IPS DF 4.7 (cell line): ENCODE measurements around the gene PDCD1.
"Not testable (repeated sequence)": the region's sequence is repeated elsewhere in the genome, so short reads cannot be mapped to it uniquely, and the experiment has no call there.

Experiments
- DNase-seq: peaks from one replicate; pipeline ENCODE4 v3.0.0-alpha.2; 2013; ENCODE audit warnings: low spot score; ENCODE audit errors: extremely low read depth

Gene PDCD1

DNA sequence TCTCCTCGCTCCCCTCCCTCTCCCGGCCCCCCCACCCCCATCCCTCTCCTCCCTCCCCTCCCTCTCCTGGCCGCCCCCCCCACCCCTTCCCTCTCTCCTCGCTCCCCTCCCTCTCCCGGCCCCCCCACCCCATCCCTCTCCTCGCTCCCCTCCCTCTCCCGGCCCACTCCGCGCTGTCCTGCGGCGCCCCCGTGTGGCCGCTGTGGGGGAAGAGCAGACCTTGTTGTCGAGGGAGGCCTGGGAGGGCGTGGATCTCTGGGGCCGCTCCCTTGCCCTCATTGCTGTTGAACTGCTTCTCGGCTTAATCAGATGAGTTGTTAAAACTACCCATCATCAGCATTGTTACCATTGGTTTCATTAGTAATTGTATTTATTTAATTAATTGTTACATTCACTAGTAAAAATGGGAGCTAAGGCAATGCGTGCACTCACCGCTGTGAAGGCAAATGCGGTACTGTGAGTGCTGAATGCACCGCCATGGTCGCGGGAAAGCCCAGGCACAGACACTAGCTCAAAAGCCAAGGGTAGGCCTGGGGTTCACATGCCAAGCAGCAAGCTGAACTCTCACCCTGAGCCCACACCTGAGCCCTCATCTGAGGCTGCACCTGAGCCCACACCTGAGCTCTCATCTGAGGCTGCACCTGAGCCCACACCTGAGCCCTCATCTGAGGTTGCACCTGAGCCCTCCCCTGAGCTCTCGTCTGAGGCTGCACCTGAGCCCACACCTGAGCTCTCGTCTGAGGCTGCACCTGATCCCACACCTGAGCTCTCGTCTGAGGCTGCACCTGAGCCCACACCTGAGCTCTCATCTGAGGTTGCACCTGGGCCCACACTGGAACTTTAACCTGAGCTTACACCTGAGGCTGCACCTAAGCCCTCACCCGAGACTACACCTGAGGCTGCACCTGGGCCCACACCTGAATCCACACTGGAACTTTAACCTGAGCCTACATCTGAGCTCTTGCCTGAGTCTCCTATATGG, 19.6 kb upstream of the PDCD1 start:
- DNase-seq, result no peak

DNA sequence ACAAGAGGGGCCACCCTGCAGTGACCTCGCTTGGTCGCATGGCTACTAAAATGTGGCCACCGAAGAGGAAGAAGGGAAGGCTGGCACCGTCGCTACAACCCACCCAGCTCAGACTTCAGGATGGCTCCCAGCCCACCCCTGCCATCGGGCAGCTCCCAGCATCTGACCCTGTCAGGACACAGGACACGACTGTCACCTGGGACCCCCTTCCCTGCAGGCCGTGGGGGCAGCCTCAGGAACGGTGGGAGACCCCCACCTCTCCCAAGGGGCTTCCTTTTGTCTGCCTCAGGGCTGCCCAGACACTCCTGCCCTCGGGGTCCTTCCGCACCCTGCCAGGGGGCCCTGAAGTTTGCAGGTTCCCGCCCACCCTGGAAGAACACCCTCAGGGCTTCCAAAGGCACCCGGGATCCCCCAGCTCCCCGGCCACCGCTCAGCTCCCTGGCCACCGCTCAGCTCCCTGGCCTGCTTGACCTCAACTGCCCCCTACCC, 18.5 kb upstream of the PDCD1 start:
- DNase-seq, result no peak

DNA sequence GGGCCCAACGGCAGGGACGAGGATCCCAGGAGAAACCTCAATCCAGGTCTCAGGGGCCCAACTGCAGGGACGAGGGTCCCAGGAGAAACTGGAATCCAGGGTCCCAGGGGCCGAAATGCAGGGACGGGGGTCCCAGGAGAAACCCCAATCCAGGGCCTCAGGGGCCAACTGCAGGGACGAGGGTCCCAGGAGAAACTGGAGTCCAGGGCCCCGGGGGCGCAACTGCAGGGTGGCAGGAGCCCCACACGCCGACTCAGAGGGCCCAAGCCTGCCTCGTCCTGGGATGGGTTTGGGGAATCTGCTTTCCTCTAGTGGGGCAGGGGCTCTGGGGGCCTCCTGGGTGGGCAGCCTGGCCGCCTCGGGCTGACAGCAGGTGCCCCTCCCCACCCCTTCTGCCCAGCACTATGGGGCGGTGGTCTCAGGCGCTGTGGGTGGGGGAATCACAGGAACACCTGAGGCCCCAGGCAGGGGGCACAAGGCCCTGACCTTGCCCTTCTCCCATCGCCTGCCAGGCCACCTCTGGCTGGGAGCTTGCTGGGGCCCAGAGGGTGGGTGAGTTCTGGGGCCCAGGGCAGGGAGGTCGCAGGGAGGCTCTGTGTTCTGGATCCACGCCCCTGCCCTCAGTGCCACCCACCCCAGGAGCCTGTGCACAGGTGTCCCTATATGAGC, 18.0 kb upstream of the PDCD1 start:
- DNase-seq, result no peak

DNA sequence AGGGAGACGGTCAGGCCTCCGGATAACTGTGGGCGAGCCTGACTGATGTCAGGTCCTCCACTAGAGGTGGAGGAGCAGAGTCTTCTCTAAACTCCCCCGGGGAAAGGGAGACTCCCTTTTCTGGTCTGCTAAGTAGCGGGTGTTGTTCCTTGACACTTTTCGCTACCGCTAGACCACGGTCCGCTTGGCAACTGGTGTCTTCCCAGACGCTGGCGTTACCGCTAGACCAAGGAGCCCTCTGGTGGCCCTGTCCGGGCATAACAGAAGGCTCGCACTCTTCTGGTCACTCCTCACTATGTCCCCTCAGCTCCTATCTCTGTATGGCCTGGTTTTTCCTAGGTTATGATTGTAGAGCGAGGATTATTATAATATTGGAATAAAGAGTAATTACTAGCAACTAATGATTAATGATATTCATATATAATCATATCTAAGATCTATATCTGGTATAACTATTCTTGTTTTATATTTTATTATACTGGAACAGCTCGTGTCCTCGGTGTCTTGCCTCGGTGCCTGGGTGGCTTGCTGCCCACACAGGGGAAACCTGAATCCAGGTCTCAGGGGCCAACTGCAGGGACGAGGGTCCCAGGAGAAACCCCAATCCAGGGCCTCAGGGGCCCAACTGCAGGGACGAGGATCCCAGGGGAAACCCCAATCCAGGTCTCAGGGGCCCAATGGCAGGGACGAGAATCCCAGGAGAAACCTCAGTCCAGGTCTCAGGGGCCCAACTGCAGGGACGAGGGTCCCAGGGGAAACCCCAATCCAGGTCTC, 17.2 kb upstream of the PDCD1 start:
- DNase-seq, result not testable (repeated sequence)

DNA sequence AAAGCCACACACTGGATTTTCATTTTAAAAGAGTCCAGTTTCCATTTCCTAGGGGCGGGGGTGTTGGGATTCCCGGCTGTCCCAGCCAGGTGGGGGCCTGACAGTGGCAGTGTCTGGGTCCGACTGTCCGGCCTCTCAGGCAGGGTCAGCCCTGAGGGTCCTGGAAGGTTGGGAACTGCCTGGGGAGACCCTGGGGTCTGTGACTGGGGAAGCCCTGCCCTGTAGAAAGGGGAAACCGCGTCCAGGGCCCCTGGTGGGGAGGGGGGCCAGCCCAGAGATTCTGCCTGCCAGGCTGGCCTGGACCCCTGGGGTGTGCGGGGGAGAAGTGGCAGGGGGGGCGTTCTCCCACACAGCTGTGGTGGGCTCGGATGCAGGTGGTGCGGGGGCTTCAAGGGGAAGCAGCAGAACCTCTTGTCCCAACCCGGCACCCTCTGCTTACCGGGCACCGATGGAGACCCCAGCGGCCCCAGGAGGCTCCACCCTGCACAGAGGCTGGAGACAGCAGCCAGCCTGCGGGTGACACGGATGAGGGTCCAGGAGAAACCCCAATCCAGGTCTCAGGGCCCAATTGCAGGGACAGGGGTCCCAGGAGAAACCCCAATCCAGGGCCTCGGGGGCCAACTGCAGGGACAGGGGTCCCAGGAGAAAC, 15.7 kb upstream of the PDCD1 start:
- no peak for DNase-seq

DNA sequence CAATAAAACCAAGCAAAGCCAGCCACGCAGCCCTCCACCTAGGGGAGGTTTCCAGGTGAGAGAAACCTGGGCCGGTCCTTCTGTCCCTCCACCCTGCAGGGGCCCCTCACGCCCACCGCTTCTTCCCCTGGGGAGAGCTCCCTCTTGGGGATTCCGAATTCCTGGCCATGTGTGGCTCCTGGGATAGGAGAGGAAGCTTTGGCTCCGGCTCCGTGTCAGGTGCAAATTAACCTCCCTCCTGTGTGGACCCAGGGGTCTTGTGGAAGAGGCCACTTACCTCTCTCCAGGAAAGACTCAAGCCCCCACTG, 15.1 kb upstream of the PDCD1 start:
- DNase-seq, result no peak

DNA sequence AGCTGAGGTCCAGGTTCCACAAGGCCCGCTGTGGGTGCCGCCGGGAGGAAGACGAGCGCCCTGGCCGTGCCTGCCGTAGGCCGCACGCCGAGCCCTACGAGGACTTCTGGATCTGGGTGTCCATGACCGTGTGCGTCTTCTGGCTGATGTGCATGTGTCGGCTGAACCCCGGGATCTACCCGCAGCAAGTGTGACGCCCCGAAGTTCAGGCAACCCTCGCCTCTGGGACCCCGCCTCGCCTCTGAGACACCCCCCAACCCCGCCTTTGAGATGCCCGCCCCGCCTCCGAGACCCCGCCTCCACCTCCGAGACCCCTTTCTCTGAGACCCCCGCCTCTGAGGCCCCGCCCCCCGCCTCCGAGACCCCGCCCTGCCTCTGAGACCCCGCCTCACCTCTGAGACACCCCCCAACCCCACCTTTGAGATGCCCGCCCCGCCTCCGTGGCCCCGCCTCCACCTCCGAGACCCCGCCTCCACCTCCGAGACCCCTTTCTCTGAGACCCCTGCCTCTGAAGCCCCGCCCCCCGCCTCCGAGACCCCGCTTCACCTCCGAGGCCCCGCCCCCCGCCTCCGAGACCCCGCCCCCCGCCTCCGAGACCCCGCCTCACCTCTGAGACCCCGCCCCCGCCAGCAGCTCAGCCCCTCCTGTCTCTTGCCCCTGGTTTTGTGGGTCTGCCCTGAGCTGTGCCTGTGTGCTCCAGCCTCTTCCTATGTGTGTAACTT, 14.5 kb upstream of the PDCD1 start:
- no peak for DNase-seq

DNA sequence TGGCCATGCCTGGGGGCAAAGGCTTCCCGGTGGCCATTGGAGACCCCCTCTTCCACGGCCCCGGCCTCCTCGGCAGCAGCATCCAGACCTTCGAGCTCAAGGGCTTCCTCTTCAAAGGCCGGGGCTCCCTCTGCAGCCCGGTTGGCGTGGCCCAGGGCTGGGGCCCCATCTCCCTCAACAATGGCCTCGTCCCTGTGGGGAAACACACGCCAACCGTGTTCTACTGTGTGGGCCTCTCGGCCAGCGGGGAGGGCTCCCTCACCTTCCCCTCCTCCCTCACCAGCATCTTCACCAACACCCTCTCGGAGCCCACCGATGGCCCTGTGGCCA, 13.6 kb upstream of the PDCD1 start:
- DNase-seq, result no peak

DNA sequence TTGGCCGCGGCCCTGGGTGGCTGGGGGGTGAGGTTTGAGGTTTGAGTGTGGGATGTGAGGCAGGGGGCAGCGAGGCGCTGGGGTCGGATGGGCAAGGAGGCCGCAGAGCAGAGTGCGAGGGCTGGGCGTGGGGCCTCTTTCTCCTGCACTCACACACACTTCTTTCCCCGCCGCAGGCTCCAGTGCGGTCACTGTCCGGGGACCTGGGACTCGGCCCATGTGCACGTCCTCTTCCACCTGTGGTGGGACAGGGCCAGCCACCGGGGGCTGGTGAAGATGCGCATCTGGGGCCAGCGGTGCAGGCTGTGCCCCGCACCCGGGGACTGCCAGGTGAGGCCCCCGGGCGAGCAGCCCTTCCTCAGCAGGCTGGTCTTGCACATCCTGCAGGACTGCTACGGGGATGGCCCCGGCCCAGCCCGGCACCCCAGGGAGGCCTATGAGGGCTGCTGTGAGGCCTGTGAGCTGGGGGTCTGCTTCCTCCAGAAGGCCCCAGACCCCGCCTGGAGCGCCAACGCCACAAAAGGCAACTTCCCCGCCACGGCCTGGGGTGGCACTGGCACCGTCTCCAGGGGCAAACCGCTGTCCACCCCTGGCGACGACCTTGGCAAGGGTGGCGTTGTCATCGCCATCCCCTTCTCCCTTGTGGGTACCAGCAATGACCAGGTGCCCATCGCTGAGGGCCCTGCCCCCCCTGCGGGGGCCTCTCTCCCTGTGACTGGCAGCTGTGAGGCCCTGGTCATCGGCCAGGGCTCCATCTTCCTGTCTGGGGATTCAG, 13.0 kb upstream of the PDCD1 start:
- DNase-seq, result no peak

DNA sequence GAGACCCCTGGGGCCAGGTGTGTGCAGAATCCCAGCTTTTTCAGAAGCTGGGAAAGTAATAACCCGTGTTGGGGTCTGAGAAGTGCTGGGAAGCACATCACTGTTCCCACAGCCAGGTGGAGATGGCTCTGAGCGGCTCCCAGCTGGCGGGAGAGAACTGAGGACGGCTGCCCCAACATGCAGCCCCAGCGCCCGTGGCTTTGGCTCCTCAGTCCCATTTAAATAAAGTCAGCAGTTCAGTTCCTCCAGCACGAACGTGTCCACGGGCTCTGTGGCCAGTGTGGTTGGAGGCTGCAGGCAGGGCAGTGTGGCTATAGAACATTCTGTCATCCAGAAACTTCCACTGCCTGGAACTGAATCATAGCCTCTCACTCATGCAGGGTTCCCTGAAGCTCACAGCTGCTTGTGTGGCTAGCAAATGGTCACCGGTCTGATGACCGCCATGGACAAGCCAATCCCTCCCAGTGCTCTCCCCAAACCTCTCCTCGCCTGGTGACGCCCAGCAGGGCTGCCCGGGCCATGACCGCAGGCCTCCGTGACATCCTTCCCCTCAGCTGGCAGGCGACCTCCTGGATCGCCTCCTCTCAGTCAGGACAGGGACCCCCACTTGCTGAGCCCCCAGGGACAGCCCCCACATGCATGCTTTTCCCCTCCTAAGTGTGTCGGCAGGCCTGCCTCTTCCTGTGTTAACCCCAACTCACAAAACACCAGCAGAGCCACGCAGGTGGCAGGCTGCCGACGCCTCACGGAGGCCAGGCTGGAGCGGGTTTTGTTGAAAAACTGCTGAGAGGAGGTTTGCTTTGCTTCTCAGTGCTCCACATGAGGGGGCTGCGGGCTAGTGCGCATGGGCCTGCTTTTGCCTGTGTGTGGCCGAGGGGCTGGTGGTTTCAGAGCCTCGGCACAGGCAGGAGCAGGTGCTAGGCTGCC, 12.2 kb upstream of the PDCD1 start:
- no peak for DNase-seq

DNA sequence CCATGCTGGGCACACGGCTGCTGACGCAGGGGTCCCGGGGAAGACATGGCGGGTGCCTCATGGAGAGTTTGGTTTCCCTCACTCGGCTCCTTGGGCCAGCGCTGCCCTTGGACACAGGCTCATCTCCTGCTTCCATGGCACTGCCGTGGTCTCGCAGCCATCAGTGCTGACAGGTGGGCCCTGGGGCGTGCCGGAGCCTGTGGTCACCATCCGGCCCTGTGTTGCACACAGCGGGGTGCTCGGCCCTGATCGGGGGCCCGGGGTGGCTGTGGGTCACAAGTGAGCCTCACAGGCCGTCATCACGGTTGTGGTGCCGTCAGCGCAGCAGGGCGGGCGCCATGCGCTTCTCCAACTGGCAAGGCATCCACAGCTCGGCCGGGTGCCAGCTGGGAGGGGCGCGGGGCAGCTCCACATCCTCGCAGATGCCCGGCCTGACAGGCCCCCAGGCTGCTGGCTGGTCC, 11.4 kb upstream of the PDCD1 start:
- DNase-seq, result no peak

DNA sequence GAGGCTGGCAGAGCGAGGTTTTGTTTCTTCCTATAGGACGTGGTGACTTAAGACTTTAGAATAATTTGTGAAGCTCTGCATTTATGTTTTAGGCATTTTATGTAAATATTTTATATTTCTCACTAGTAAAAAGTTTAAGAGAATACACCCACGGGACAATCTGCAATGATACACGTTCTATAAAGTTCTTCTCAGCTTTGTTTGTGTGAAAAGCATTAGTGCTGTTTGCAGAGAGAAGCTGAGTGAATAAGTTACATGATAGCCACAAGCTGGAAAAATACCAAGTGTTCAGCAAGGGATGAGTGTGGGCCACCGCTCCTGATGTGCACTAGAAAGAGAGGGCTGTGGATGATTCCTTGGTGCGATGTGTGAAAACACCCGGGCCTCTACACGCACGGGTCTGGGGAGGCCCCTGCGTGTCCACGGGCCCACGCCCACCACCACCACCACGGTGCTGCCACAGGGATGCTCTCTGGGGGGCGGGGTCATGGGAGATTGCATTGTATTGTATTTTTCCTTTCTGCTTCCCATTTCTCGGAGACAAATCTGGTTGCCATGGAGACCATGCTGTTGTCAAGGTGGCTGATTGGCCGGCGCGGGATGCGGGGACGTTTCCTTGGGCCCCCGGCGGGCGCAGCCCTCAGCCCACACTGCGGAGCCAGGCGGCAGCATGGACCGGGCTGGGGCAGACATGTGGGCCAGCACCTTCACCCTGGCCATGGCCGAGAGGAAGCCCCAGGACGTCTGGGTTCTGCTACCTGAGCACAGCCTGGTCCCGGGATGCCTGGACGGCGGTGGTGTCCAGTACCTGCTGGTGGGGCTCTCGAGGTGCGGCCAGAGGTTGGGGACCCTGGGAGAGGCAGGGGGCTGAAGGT, 10.6 kb upstream of the PDCD1 start, which contains the start of gene RTP5:
Gene RTP5, plus strand, starts transcription at position 643 of the 875 bp plus-strand sequence. Its CDS starts 28 bp downstream, at position 671.
- DNase-seq, result no peak

DNA sequence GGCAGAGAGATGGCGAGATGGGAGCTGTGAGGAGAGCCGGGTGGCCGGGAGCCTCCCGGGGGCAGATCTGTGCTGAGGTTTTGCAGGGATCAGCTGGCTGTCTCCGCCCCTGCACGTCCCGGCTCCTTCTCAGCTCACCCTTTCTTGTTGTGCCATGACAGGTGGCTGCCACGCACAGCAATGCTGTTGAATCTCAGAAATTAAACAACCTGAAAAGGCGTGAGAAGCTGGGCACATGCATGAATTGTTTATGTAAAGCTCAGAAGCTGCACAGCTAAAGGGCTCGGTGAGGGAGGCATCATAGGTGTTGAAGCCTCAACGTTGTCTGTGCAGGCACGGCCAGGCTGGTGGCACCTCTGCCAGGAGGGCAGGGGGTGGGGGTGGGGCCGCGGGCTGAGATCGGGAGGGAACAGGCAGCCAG, 10.0 kb upstream of the PDCD1 start:
- DNase-seq, result no peak

DNA sequence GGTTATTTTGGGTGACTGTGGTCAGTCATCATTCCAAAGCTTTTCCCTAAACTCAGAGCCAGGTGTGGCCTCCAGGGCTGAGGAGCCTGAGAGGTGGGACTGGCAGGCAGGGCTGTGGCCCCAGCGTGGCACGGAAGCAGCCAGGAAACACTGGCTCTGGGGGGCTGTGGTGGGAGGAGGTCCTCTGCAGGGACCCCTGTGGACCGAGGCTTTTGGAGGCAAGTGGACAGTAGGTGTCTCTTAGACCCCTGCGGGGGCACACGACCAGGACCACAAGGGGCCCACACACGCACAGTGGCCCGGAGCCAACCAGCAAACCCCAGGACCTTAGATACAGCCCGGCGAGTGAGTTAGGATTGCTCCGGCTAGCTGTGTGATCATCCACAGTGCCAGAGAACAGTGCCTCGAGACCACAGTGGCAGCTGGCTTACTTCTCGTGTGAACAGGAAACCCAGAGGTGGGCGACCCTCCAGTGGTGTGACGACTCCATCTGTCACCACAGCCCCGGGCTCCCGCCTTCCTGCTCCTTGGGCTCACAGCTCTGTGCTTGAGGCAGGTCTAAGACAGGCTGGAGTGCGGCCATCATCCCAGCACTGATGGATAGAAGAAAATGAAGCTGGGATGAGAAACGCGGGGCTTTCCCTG, 9.2 kb upstream of the PDCD1 start:
- DNase-seq, result no peak

DNA sequence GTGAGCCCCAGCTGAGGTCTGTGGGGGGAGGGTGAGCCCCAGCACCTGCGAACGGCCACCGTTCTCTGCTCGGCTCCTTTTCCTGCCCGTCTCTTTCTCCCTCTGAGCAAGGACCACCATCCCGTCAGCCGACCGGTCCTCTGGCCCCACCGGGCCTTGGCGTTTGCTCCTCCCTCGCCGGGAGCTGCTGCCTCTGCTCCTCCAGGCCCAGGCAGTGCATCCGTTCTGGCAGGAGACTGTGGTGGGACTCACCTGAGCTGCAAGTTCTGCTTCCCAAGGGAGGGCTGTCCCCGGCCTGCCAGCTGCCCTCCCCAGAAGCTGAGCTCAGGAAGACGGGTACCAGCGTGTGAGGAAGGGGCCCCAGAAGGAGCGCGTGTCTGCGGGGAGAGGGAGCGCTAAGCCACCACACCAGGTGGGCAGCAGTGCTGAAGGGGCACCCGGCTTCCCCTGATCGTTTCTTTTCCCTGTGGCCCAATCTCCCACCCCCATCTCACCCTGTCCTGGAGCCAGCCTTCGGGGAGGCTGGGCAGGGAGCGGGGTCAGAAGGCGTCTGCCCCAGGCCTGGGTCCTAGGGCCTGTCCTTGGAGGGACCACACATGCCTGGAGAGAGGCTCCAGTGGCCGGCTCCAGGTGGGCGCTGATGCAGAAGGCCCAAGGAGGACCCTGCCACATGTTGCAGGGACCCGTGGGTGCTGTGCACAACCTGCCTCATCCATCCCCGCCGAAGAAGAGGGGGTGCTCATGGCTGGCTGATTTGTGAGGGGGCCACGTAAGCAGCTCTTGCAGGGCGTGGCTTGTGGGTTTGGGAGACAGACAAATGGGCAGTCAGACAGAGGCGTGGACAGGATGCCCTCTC, 8.3 kb upstream of the PDCD1 start:
- DNase-seq, result no peak
